Fibroblast of lung (primary cell): ENCODE measurements around the gene PLA2G7. TPM values are rescaled to one million over a fixed set of nuclear protein-coding genes. Genes with fewer than 3 reads are reported as not detected.

ENCODE experiments used
- DNase-seq, 2 donors: peaks; one replicate each; pipeline versions ENCODE4 v3.0.0 to v3.0.0-alpha.2; 2010; ENCODE audit warnings: low read depth in 2 of 2
- H2AFZ ChIP-seq: 2 replicates; pipeline ENCODE4 v1.5.1; 2012; ENCODE audit warnings: low read length, control low read depth, inconsistent platforms
- H3K27ac ChIP-seq: 2 replicates; pipeline ENCODE4 v1.5.1; 2011; ENCODE audit warnings: low read length, control low read depth; ENCODE audit not compliant: insufficient read depth
- H3K27me3 ChIP-seq: 2 replicates; pipeline ENCODE4 v1.5.1; 2011; ENCODE audit warnings: mild to moderate bottlenecking, low read length; ENCODE audit not compliant: control insufficient read depth, insufficient read depth
- H3K36me3 ChIP-seq: 2 replicates; pipeline ENCODE4 v1.5.1; 2011; ENCODE audit warnings: low read length; ENCODE audit not compliant: control insufficient read depth, insufficient read depth
- H3K4me1 ChIP-seq: 2 replicates; pipeline ENCODE4 v1.5.1; 2011; ENCODE audit warnings: low read length; ENCODE audit not compliant: control insufficient read depth, insufficient read depth; ENCODE audit errors: extremely low read depth
- H3K4me2 ChIP-seq: 2 replicates; pipeline ENCODE4 v1.5.1; 2011; ENCODE audit warnings: low read length, control low read depth; ENCODE audit not compliant: insufficient read depth; ENCODE audit errors: extremely low read depth
- H3K4me3 ChIP-seq, 4 experiments: fragments of 200-600 bp in 1 of 4; sonication (generic) in 1 of 4; replicated peaks in 1 of 4; 2 replicates each; pipeline ENCODE4 v1.5.1; 2011 to 2016; ENCODE audit warnings: low read length in 4 of 4, low read depth in 3 of 4, mild to moderate bottlenecking in 3 of 4, control low read depth in 2 of 4, inconsistent platforms in 1 of 4, mixed read lengths in 1 of 4; ENCODE audit not compliant: insufficient read depth in 1 of 4; ENCODE audit errors: control extremely low read depth in 1 of 4
- H3K79me2 ChIP-seq: 2 replicates; pipeline ENCODE4 v1.5.1; 2012; ENCODE audit warnings: mild to moderate bottlenecking, low read length, inconsistent platforms; ENCODE audit not compliant: control insufficient read depth, insufficient read depth
- H3K9ac ChIP-seq: 2 replicates; pipeline ENCODE4 v1.5.1; 2011; ENCODE audit warnings: mild to moderate bottlenecking, low read length, control low read depth; ENCODE audit not compliant: insufficient read depth
- H3K9me3 ChIP-seq: 2 replicates; pipeline ENCODE4 v1.5.1; 2012; ENCODE audit warnings: low read depth, low read length; ENCODE audit not compliant: control insufficient read depth, insufficient read depth
- H4K20me1 ChIP-seq: 2 replicates; pipeline ENCODE4 v1.5.1; 2011; ENCODE audit warnings: low read length; ENCODE audit not compliant: control insufficient read depth, insufficient read depth; ENCODE audit errors: extremely low read depth
- CTCF ChIP-seq, 2 donors: IDR thresholded peaks in 1 of 2; conservative IDR thresholded peaks in 1 of 2; 1 replicate in 1 of 2; 2 replicates in 1 of 2; pipeline ENCODE4 v1.5.1; 2011 to 2012; ENCODE audit warnings: low read length in 2 of 2, control low read depth in 1 of 2, inconsistent platforms in 1 of 2, low read depth in 1 of 2, mild to moderate bottlenecking in 1 of 2
- EZH2 ChIP-seq: IDR thresholded peaks from 2 replicates; pipeline ENCODE4 v1.5.1; 2012; ENCODE audit warnings: low read length, control low read depth, mild to moderate bottlenecking; ENCODE audit errors: missing control alignments
- polyA plus RNA-seq, 2 donors: library from polyadenylated mRNA; depleted of rRNA in 1 of 2; stranded (reverse) in 1 of 2; unstranded in 1 of 2; fragments of >200 nt; gene quantifications; 2 replicates each; pipeline ENCODE4 v1.2.1, GENCODE V29; 2011 to 2012; ENCODE audit warnings: missing spikeins in 1 of 2
- total RNA-seq: library from RNA; depleted of rRNA; stranded (reverse); fragments of >200 nt; gene quantifications from 2 replicates; pipeline ENCODE4 v1.2.1, GENCODE V29; 2014

Gene PLA2G7
- total and polyA plus RNA-seq, 2 donors (not counting 1 experiment from before 2014, with no cell fraction given): not detected

DNA sequence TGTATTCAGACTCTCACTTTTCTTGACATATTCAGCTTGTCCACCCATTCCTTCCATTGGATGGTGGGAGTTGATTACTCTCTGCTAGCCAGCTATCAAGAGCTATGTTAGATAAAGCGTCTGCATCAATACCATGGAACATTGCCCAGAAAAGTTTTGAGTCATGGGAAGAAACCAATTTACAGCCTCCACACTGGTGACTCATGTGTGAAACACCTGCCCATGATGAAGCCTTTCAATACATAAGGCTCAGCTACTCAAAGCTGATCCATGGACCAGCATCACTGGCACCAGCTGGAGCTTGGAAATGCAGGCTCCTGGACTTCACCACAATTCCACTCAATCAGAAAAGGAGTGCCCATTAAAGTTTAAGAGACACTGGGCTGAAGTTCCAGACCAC, 16.1 kb downstream of the PLA2G7 start:
- no peak overlapping the region for H3K27ac ChIP-seq
- no peaks in the 10 kb centered on the region for H4K20me1 ChIP-seq
- H3K36me3 ChIP-seq: no peaks in the 10 kb centered on the region
- H3K9me3 ChIP-seq: no peaks in the 10 kb centered on the region
- no peak overlapping the region for H3K4me3 ChIP-seq
- no peaks in the 10 kb centered on the region for H3K27me3 ChIP-seq
- H2AFZ ChIP-seq: no peak overlapping the region
- no peak for TF ChIP-seq CTCF (conservative IDR thresholded peaks at IDR 0.05 in 1 of 2, IDR thresholded peaks at IDR 0.05 in 1 of 2; ENCODE audit: low read depth in 1 of 2, low read length in 2 of 2)
- no peak for TF ChIP-seq EZH2
- no peaks in the 10 kb centered on the region for H3K79me2 ChIP-seq
- no peak overlapping the region for H3K9ac ChIP-seq
- H3K4me1 ChIP-seq: no peaks in the 10 kb centered on the region
- no peak overlapping the region for H3K4me2 ChIP-seq
- peak; percentile 22 to 89 for DNase-seq

- H3K36me3 ChIP-seq: no peaks in the 10 kb centered on the region
- H3K9me3 ChIP-seq: no peaks in the 10 kb centered on the region
- no peak overlapping the region for H2AFZ ChIP-seq
- H3K79me2 ChIP-seq: no peaks in the 10 kb centered on the region
- H3K4me1 ChIP-seq: no peaks in the 10 kb centered on the region
- DNase-seq: peak in 1 of 2 donors; percentile 32
- no peak overlapping the region for H3K9ac ChIP-seq
- H3K27me3 ChIP-seq: no peaks in the 10 kb centered on the region
- TF ChIP-seq CTCF (conservative IDR thresholded peaks at IDR 0.05 in 1 of 2, IDR thresholded peaks at IDR 0.05 in 1 of 2; ENCODE audit: low read depth in 1 of 2, low read length in 2 of 2) (no peak), EZH2 (no peak)
- no peaks in the 10 kb centered on the region for H4K20me1 ChIP-seq
- no peak overlapping the region for H3K4me2 ChIP-seq
- H3K27ac ChIP-seq: no peak overlapping the region
- H3K4me3 ChIP-seq: no peak overlapping the region
Measured at GRCh38 chr6:46715141-46715540, 20.0 kb downstream of the PLA2G7 start.

DNA sequence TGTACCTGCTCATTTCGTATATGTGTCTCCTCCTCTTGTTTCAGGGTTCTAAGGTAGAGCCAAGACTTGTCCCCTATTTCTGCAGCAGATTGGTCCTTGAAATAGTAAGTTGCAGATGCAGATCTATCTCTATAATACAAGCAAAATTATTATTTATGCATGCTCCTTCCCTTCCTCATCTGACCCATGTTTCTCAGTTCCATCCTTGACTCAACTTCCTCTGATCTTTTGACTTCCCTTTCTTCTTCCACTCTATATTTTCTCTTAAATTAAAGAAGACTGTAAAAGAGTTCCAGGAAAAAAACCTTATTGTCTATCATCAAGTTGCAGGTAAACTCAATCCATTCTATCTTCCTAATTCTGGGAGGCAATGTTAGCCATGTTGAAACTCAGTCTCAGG, 23.7 kb downstream of the PLA2G7 start:
- Histone ChIP-seq H3K4me1 (no peaks in the 10 kb centered on the region), H3K27ac (no peak overlapping the region), H3K79me2 (no peaks in the 10 kb centered on the region), H3K4me3 (no peak overlapping the region), H4K20me1 (no peaks in the 10 kb centered on the region), H3K36me3 (no peaks in the 10 kb centered on the region), H2AFZ (no peak overlapping the region), H3K27me3 (no peaks in the 10 kb centered on the region), H3K4me2 (no peak overlapping the region), H3K9ac (no peak overlapping the region), H3K9me3 (no peaks in the 10 kb centered on the region)
- DNase-seq: no peak
- TF ChIP-seq EZH2: no peak
- no peak for TF ChIP-seq CTCF (conservative IDR thresholded peaks at IDR 0.05 in 1 of 2, IDR thresholded peaks at IDR 0.05 in 1 of 2; ENCODE audit: low read depth in 1 of 2, low read length in 2 of 2)
